ENCODE measurements around the gene CCDC50.

Gene CCDC50

GRCh38 chr3:191381303-191381702, 52.1 kb downstream of the CCDC50 start:
- DNase-seq: no peak

GRCh38 chr3:191382661-191383060, 53.5 kb downstream of the CCDC50 start:
- DNase-seq: no peak

- no peak for DNase-seq
These were observed 53.9 kb downstream of the CCDC50 start for GRCh38 chr3:191383124-191383523.

GRCh38 chr3:191385101-191385500, 55.9 kb downstream of the CCDC50 start:
- DNase-seq: no peak

- DNase-seq: no peak
These were observed 58.4 kb downstream of the CCDC50 start for GRCh38 chr3:191387441-191388077.

- no peak for DNase-seq
These were observed 59.6 kb downstream of the CCDC50 start for GRCh38 chr3:191388823-191389222.

GRCh38 chr3:191390580-191390979, 61.4 kb downstream of the CCDC50 start:
- DNase-seq: no peak

GRCh38 chr3:191391861-191392808, 62.9 kb downstream of the CCDC50 start:
- DNase-seq: no peak

GRCh38 chr3:191393146-191393545, 64.0 kb downstream of the CCDC50 start:
- no peak for DNase-seq

GRCh38 chr3:191397771-191398170, 68.6 kb downstream of the CCDC50 start:
- no peak for DNase-seq

- DNase-seq: no peak
These were observed 69.4 kb downstream of the CCDC50 start for GRCh38 chr3:191398607-191399006.

GRCh38 chr3:191399918-191400317, 70.7 kb downstream of the CCDC50 start:
- DNase-seq: no peak

GRCh38 chr3:191401775-191402357, 72.7 kb downstream of the CCDC50 start:
- DNase-seq: no peak

GRCh38 chr3:191409791-191410359, 80.7 kb downstream of the CCDC50 start:
- DNase-seq: no peak

- no peak for DNase-seq
These were observed 83.6 kb downstream of the CCDC50 start for GRCh38 chr3:191412759-191413158.

GRCh38 chr3:191414286-191414685, 85.1 kb downstream of the CCDC50 start:
- no peak for DNase-seq

GRCh38 chr3:191414732-191415131, 85.5 kb downstream of the CCDC50 start:
- no peak for DNase-seq

- DNase-seq: no peak
These were observed 86.4 kb downstream of the CCDC50 start for GRCh38 chr3:191415566-191415965.

- DNase-seq: no peak
These were observed 88.2 kb downstream of the CCDC50 start for GRCh38 chr3:191417457-191417729.

GRCh38 chr3:191420771-191421170, 91.6 kb downstream of the CCDC50 start:
- no peak for DNase-seq

GRCh38 chr3:191424881-191425280, 95.7 kb downstream of the CCDC50 start:
- DNase-seq: no peak

GRCh38 chr3:191425322-191425734, 96.1 kb downstream of the CCDC50 start:
- DNase-seq: no peak

GRCh38 chr3:191426311-191426710, 97.1 kb downstream of the CCDC50 start:
- DNase-seq: no peak

GRCh38 chr3:191428177-191428576, 99.0 kb downstream of the CCDC50 start:
- no peak for DNase-seq
